ENCODE measurements around the gene MEIOC. TPM values are rescaled to one million over a fixed set of nuclear protein-coding genes. Genes with fewer than 3 reads are reported as not detected.
A peak's percentile ranks its signal among the peaks of the same experiment; 100 is the strongest.
"Not testable (repeated sequence)": the region's sequence is repeated elsewhere in the genome, so short reads cannot be mapped to it uniquely, and the experiment has no call there.

The MEIOC gene
- total and polyA plus RNA-seq, 12 donors: 0.03 to 0.40 (median 0.15) TPM; not detected in 8

GRCh38 chr17:44689477-44690217 lies 33.4 kb downstream of the MEIOC start, which contains the start of gene CCDC43:
Gene CCDC43 (minus strand): TSS chr17:44689776. CDS start chr17:44689753, 23 bp downstream.
- Histone ChIP-seq H3K4me3 (peak within 1 kb of the TSS; percentile 60 to 93 (median 78)), H3K27me3 (no peaks in the 10 kb centered on the region), H3K36me3 (peaks cover 0 to 27% (median 0%) of the 10 kb centered on the region in 9 donors), H3K27ac (peak within 1 kb of the TSS in 9 of 10 donors; percentile 73 to 87 (median 82)), H3K9me3 (no peaks in the 10 kb centered on the region), H3K4me1 (peaks cover 0 to 25% (median 17%) of the 10 kb centered on the region in 9 donors)
- DNase-seq (peak; percentile 87 to 89), ATAC-seq (peak; percentile 99 to 100 (median 99))
- intact Hi-C loops (cut with DNase I): loop anchor here in 1 of 10 donors (1.0 kb wide), 1 partner anchor 20 kb away; no protein-coding TSS in a partner anchor
- TF ChIP-seq, protein P1, sequence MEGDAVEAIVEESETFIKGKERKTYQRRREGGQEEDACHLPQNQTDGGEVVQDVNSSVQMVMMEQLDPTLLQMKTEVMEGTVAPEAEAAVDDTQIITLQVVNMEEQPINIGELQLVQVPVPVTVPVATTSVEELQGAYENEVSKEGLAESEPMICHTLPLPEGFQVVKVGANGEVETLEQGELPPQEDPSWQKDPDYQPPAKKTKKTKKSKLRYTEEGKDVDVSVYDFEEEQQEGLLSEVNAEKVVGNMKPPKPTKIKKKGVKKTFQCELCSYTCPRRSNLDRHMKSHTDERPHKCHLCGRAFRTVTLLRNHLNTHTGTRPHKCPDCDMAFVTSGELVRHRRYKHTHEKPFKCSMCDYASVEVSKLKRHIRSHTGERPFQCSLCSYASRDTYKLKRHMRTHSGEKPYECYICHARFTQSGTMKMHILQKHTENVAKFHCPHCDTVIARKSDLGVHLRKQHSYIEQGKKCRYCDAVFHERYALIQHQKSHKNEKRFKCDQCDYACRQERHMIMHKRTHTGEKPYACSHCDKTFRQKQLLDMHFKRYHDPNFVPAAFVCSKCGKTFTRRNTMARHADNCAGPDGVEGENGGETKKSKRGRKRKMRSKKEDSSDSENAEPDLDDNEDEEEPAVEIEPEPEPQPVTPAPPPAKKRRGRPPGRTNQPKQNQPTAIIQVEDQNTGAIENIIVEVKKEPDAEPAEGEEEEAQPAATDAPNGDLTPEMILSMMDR (IDR thresholded peaks at IDR 0.05): no peak
- WGBS, 2 donors: 0 to 1% methylated on average over 51 of the region's 51 CpGs

GRCh38 chr17:44690746-44691306 lies 34.6 kb downstream of the MEIOC start:
- H3K9me3 ChIP-seq; intact Hi-C loops (cut with DNase I); ATAC-seq; DNase-seq; H3K27me3 ChIP-seq: not testable (repeated sequence)
- Histone ChIP-seq H3K4me1 (peaks cover 0 to 25% (median 17%) of the 10 kb centered on the region in 9 donors), H3K36me3 (peaks cover 0 to 17% (median 0%) of the 10 kb centered on the region in 9 donors), H3K27ac (peak overlapping the region in 5 of 10 donors; percentile 73 to 85 (median 82)), H3K4me3 (peak overlapping the region in 2 of 10 donors; percentile 79)
- WGBS, 2 donors: 83 to 87% methylated on average over 21 of the region's 21 CpGs

- no peak overlapping the region for H3K4me3 ChIP-seq
- DNase-seq: no peak
- intact Hi-C loops (cut with DNase I): no loop called here
- no peak overlapping the region for H3K27ac ChIP-seq
- H3K36me3 ChIP-seq: no peaks in the 10 kb centered on the region
- TF ChIP-seq, protein P1 (IDR thresholded peaks at IDR 0.05): no peak
- no peak for ATAC-seq
- peaks cover 0 to 16% (median 14%) of the 10 kb centered on the region in 9 donors for H3K4me1 ChIP-seq
- no peaks in the 10 kb centered on the region for H3K27me3 ChIP-seq
- no peaks in the 10 kb centered on the region for H3K9me3 ChIP-seq
- 79 to 81% methylated on average over 11 of the region's 11 CpGs for WGBS, 2 donors
Measured at GRCh38 chr17:44693609-44694008, 37.3 kb downstream of the MEIOC start.

DNA sequence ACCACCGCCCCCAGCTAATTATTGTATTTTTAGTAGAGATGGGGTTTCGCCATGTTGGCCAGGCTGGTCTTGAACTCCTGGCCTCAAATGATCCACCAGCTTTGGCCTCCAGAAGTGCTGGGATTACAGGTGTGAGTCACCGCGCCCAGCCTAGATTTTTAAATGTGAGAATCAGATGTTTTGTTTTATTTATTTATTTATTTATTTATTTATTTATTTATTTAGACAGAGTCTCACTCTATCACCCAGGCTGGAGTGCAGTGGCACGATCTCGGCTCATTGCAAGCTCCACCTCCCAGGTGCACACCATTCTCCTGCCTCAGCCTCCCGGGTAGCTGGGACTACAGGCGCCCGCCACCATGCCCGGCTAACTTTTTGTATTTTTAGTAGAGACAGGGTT lies 44.0 kb downstream of the MEIOC start:
- H3K27ac ChIP-seq; H3K4me3 ChIP-seq; H3K9me3 ChIP-seq; H3K36me3 ChIP-seq; DNase-seq; H3K4me1 ChIP-seq; intact Hi-C loops (cut with DNase I); ATAC-seq; H3K27me3 ChIP-seq: not testable (repeated sequence)
- WGBS, 2 donors: 88 to 92% methylated on average over 10 of the region's 10 CpGs

GRCh38 chr17:44707755-44708400 lies 51.6 kb downstream of the MEIOC start:
- H3K27ac ChIP-seq: peak overlapping the region; percentile 1 to 85 (median 74)
- TF ChIP-seq, protein P1 (IDR thresholded peaks at IDR 0.05): no peak
- no peaks in the 10 kb centered on the region for H3K9me3 ChIP-seq
- H3K36me3 ChIP-seq: no peaks in the 10 kb centered on the region
- peak overlapping the region; percentile 58 to 93 (median 79) for H3K4me3 ChIP-seq
- ATAC-seq (peak in 2 of 8 donors; percentile 5 to 29), DNase-seq (no peak)
- intact Hi-C loops (cut with DNase I): no loop called here
- peaks cover 0 to 12% (median 0%) of the 10 kb centered on the region in 7 donors for H3K27me3 ChIP-seq
- 34 to 43% methylated on average over 4 of the region's 4 CpGs for WGBS, 2 donors
- H3K4me1 ChIP-seq: peaks cover 0 to 20% (median 15%) of the 10 kb centered on the region in 9 donors

Data from heart right ventricle (tissue), 16 donors.